ENCODE results near the gene COPZ2. TPM values are rescaled to one million over a fixed set of nuclear protein-coding genes. Genes with fewer than 3 reads are reported as not detected.
A peak's percentile ranks its signal among the peaks of the same experiment; 100 is the strongest.

COPZ2 gene
- total RNA-seq, 2 donors from 2014 or later: not detected

- Mint-ChIP-seq H3K4me3 (no peak overlapping the region), H3K9me3 (no peaks in the 10 kb centered on the region), H3K36me3 (ENCODE audit: low read depth) (no peaks in the 10 kb centered on the region), H3K27ac (no peak overlapping the region), H3K4me1 (no peaks in the 10 kb centered on the region), H3K27me3 (ENCODE audit: insufficient read depth) (peaks cover 43% of the 10 kb centered on the region)
- Histone ChIP-seq H3K4me1 (ENCODE audit: control insufficient read depth, insufficient read depth, low read length) (peaks cover 4% of the 10 kb centered on the region), H3K4me3 (ENCODE audit: low read length) (no peak overlapping the region), H3K36me3 (ENCODE audit: control insufficient read depth, insufficient read depth, low read length) (no peaks in the 10 kb centered on the region), H3K27ac (ENCODE audit: low read depth, low read length) (peak overlapping the region; percentile 96), H3K9me3 (ENCODE audit: control insufficient read depth, low read length) (no peaks in the 10 kb centered on the region), H3K27me3 (ENCODE audit: control insufficient read depth, insufficient read depth, low read length, poor library complexity, severe bottlenecking) (peaks cover 26% of the 10 kb centered on the region), H3K9ac (ENCODE audit: extremely low read depth, low read length, poor library complexity, severe bottlenecking) (no peak overlapping the region)
- 62 to 76% methylated on average over 6 to 8 of the region's 8 CpGs for WGBS, 2 experiments (ENCODE audit: insufficient coverage in 1 of 2, insufficient read length in 1 of 2)
- TF ChIP-seq, protein P1, sequence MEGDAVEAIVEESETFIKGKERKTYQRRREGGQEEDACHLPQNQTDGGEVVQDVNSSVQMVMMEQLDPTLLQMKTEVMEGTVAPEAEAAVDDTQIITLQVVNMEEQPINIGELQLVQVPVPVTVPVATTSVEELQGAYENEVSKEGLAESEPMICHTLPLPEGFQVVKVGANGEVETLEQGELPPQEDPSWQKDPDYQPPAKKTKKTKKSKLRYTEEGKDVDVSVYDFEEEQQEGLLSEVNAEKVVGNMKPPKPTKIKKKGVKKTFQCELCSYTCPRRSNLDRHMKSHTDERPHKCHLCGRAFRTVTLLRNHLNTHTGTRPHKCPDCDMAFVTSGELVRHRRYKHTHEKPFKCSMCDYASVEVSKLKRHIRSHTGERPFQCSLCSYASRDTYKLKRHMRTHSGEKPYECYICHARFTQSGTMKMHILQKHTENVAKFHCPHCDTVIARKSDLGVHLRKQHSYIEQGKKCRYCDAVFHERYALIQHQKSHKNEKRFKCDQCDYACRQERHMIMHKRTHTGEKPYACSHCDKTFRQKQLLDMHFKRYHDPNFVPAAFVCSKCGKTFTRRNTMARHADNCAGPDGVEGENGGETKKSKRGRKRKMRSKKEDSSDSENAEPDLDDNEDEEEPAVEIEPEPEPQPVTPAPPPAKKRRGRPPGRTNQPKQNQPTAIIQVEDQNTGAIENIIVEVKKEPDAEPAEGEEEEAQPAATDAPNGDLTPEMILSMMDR (conservative IDR thresholded peaks at IDR 0.05): no peak
- no peak for DNase-seq
Observed at GRCh38 chr17:48014595-48015111, 22.9 kb downstream of the COPZ2 start.

GRCh38 chr17:48013876-48014594, 23.6 kb downstream of the COPZ2 start:
- no peak overlapping the region for H3K4me3 Mint-ChIP-seq
- peak overlapping the region; percentile 96 for H3K27ac ChIP-seq (ENCODE audit: low read depth, low read length)
- H3K4me1 ChIP-seq (ENCODE audit: control insufficient read depth, insufficient read depth, low read length): peaks cover 4% of the 10 kb centered on the region
- peaks cover 26% of the 10 kb centered on the region for H3K27me3 ChIP-seq (ENCODE audit: control insufficient read depth, insufficient read depth, low read length, poor library complexity, severe bottlenecking)
- DNase-seq: no peak
- WGBS, 2 experiments (ENCODE audit: insufficient coverage in 1 of 2, insufficient read length in 1 of 2): 54 to 75% methylated on average over 4 to 6 of the region's 6 CpGs
- no peak overlapping the region for H3K9ac ChIP-seq (ENCODE audit: extremely low read depth, low read length, poor library complexity, severe bottlenecking)
- H3K36me3 ChIP-seq (ENCODE audit: control insufficient read depth, insufficient read depth, low read length): no peaks in the 10 kb centered on the region
- no peaks in the 10 kb centered on the region for H3K9me3 ChIP-seq (ENCODE audit: control insufficient read depth, low read length)
- H3K27me3 Mint-ChIP-seq (ENCODE audit: insufficient read depth): peaks cover 43% of the 10 kb centered on the region
- H3K4me3 ChIP-seq (ENCODE audit: low read length): no peak overlapping the region
- H3K9me3 Mint-ChIP-seq: no peaks in the 10 kb centered on the region
- TF ChIP-seq, protein P1 (conservative IDR thresholded peaks at IDR 0.05): no peak
- no peaks in the 10 kb centered on the region for H3K4me1 Mint-ChIP-seq
- no peak overlapping the region for H3K27ac Mint-ChIP-seq
- no peaks in the 10 kb centered on the region for H3K36me3 Mint-ChIP-seq (ENCODE audit: low read depth)

DNA sequence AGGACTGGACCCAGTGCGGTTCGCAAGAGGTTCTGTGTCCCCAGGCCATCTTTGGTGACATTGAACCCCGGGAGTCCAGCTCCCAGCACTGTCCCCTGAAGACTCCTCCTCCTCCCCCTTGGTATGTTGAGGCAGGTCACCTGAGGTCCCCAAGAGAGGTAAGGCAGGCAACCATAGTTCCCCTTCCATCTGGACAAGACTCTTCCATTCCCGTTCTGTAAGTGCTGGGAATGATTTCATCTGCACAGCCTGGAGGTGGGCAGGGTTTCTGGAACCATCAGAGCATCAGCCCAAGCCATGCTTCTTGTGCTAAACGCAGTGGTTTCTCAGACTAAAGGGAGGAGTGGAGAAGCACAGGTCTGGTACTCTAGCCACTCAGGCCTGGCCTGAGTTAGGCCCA, 24.9 kb downstream of the COPZ2 start:
- Mint-ChIP-seq H3K27me3 (ENCODE audit: insufficient read depth) (peaks cover 41% of the 10 kb centered on the region), H3K36me3 (ENCODE audit: low read depth) (no peaks in the 10 kb centered on the region), H3K4me1 (no peaks in the 10 kb centered on the region), H3K9me3 (no peaks in the 10 kb centered on the region), H3K4me3 (peak overlapping the region; percentile 52), H3K27ac (no peak overlapping the region)
- no peak overlapping the region for H3K4me3 ChIP-seq (ENCODE audit: low read length)
- TF ChIP-seq, protein P1 (conservative IDR thresholded peaks at IDR 0.05): no peak
- H3K9me3 ChIP-seq (ENCODE audit: control insufficient read depth, low read length): no peaks in the 10 kb centered on the region
- H3K9ac ChIP-seq (ENCODE audit: extremely low read depth, low read length, poor library complexity, severe bottlenecking): no peak overlapping the region
- DNase-seq: no peak
- peak overlapping the region; percentile 96 for H3K27ac ChIP-seq (ENCODE audit: low read depth, low read length)
- WGBS, 2 experiments (ENCODE audit: insufficient coverage in 1 of 2, insufficient read length in 1 of 2): 63 to 68% methylated on average over 4 to 5 of the region's 5 CpGs
- peaks cover 26% of the 10 kb centered on the region for H3K27me3 ChIP-seq (ENCODE audit: control insufficient read depth, insufficient read depth, low read length, poor library complexity, severe bottlenecking)
- no peaks in the 10 kb centered on the region for H3K36me3 ChIP-seq (ENCODE audit: control insufficient read depth, insufficient read depth, low read length)
- H3K4me1 ChIP-seq (ENCODE audit: control insufficient read depth, insufficient read depth, low read length): peaks cover 4% of the 10 kb centered on the region

Data from endodermal cell (in vitro differentiated cells).